GM18508 (cell line): ENCODE results near the gene MRPL16.

Experiments used
- ATAC-seq: cut with Tn5 transposase; IDR thresholded peaks from one replicate; pipeline ENCODE4 v1.9.1; 2021; ENCODE audit warnings: moderate number of reproducible peaks; ENCODE audit not compliant: insufficient read depth, unreplicated experiment

Gene MRPL16

DNA sequence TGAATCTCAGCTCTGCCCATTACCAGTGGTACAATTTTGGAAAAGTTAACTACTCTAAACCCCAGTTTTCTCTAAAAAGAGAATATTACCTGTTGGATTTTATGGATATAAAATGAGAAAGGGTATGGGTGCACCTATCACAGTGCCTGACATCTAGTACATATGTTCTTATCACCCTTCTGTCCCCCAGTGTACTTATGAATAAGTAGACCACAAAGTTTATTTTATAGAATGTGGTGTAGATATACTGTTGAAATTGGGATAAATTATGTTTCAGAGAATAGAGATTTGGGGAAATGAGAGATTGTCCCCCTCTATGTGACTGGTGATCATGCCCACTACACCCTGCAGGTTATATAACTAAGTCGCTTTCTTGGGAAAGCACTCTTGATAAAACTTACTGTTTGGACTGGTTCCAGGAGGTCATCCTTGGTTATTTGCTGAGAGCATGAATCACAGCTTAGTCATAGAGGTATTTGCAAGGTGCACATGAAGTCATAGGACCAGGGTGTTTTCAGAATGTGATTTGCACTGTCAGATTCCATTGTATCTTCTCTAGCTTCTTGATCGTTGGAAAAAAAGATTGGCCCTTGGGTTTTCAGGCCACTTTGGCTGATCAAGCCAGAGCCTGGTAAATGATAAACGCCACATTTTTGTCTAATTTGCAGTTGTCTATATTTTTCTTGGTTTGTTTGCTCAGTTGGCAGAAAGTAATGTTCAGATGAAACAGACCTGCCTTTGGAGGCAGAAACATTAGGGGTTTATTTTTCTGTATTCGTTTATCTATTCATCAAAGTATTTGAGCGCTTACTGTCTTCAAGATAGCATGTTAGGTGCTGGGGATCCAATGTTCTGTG is 34.1 kb downstream of the MRPL16 start:
- no peak for ATAC-seq

DNA sequence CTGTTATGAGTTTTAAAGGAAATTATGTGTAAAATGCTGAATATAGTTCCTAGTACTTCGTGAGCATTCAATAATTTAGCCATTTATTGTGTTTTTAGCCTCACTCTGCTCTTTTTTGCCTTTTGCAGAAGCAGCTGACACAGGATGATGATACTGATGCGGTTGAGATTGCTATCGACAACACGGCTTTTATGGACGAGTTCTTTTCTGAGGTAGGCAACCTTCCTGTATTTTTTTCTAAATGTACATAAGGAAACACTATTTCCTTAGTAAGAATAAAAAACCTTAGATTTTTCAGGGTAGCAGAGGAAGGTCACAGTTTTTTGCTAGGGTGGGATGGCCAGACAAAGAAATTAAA is 37.5 kb downstream of the MRPL16 start:
- ATAC-seq, result no peak

DNA sequence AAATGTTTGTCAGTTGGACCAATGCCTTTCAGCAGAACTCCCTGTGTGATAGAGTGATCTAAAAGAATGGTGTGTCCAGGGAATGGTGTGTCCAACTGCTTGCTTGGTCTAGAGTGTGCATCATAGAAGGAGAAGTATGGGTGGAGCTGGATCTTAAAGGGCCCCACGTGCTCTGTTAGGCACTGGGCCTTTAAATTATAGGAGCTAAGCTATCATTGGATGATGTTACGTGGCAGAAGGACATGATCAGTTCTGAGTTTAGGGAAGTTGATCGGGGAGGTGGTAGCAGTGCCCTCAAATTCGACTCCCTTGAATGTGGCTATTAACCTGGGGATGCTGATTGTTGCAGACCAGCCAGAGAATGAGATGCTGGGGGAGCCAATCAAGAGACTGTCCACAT is 39.0 kb downstream of the MRPL16 start:
- no peak for ATAC-seq

DNA sequence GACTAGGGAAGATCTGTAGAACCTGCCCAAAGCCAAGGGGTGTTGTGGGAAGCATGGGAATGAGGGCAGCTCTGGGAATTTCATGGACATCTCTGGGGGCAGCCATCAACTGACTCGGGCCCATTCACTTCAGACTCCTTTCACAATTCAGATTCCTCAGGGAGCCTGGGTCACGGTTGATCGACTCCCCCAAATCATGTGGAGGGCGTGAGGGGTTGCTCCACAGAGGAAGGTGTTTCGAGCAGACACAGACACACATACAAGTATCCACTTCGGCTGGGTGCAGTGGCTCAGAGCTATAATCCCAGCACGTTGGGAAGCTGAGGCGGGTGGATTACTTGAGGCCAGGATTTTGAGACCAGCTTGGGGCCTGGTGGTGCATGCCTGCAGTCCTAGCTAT is 39.7 kb downstream of the MRPL16 start:
- no peak for ATAC-seq

DNA sequence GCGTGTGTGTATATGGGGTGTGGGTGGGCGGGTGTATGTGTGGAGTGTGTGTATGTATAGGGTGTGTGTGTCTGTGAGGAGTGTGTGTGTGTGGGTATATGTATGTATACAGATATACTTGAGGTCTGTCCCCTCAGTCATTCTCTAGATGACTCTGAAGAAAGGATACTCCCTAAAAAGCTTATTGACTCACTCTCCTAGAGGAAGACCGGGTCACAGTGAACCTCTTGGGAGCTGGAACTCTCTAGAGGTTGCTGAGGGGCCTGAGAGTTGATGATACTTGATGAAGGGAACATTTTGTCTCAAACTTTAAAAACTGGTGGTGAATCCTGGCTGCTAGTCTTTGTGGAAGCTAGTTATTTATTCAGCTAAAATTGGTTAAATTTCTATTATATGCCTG is 40.3 kb downstream of the MRPL16 start:
- no peak for ATAC-seq

DNA sequence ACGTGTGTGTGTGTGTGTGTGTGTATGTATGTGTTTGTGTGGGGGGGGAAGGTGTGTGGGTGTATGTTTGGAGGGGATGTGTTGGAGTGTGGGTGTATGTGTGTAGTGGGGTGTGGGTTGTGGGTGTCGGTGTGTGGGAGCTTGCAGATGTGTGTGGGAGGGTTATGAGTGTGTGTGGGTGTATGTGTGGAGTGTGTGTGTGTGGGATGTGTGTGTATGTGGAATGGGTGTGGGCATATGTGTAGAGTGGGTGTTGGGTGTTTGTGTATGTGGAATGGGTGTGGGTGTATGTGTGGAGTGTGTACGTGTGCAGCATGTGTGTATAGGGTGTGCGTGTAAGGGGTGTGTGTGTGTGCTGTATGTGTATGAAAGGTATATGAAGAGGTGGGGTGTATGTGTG is 40.8 kb downstream of the MRPL16 start:
- ATAC-seq, result no peak

DNA sequence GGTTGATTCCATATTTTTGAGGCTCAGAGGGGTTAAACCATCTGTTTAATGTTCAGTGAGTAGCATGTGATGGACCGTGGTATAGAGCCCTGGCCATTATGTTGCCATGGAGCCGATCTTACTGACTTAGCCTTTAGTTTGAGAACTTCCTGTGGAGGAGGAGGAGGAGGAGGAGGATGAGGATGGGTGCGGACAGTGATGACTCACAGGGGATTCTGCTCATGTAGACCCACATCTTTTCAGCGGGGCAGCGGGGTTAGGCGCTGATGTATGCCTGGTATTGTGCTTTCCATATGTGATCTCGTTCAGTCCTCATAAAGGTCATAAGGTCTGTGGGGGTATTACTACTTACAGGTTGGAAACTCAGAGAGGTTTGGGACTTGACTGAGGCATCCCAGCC is 41.5 kb downstream of the MRPL16 start:
- no peak for ATAC-seq

DNA sequence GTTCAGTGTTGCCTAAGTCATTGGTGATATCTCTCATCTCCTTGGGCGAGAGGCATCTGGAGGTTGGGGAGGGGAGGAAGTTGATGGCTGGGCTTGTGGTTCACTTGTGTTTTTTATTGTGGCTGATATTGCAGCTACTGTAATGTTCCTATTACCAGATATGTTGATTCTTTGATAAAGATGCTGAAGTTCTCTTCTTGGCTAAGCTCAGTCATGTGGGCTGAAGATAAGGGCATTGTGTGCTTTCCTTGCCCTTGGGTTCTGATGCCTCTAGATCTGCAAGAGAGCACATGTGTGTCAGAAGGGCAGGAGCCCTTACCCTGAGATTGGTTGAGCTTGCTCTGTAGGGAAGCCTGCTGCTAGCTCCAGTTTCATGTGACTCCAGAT is 43.4 kb downstream of the MRPL16 start:
- no peak for ATAC-seq

DNA sequence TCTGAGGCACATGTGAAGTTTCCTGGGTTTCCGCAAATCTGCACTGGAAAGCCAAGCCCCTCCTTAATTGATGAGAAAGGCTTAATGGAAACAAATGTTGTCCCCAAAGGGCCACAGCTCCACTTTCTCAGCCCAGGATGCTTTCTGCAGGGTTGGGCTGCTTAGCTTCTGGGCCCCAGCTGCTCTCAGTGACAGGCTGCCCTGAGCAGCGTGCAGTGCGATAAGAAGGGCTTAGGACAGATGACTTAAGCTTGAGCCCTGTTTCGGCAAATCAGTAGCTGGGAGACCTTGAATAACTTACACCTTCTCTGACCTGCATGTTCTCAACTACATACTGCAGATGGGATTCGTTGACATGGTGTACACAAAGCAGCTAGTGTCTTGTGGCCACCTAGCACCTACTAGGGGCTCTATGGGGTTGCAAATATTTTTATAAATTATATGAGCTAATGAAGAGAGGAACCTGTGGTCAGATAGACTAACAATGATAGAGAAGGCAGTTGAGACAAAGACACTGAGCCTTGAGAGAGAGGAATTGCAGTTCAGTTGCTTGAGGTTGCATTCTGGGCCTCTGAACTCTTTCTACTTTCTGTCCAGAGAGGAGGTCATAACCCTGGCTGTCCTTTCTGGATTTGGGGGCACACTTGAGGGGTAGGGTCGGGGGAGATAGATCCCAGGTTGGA is 43.9 kb downstream of the MRPL16 start:
- no peak for ATAC-seq

DNA sequence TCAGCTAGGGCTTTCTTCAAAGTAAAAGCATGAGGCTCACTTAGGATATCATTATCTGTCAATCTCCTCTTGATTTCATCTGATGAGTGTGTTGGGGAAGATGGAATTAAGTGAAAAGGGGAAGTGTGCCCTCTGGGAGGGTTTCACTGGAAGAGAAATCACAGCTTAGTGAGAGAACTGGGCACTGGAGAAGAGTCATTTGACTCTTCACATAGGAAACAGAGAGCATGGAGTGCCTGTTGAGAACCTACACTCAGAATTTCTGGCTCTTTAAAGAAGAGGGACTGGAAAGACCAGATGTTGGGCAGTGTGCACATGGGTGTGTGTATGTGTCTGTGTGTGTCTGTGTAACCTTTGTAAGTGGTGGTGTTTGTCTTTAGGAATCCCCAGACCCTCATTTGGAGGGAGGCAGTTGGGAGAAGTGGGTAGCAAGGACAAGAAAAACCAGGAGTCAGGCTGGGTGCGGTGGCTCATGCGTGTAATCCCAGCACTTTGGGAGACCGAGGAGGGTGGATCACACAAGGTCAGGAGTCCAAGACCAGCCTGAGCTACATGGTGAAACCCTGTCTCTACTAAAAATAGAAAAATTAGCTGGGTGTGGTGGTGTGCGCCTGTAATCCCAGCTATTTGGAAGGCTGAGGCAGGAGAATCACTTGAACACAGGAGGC is 45.4 kb downstream of the MRPL16 start:
- no peak for ATAC-seq

DNA sequence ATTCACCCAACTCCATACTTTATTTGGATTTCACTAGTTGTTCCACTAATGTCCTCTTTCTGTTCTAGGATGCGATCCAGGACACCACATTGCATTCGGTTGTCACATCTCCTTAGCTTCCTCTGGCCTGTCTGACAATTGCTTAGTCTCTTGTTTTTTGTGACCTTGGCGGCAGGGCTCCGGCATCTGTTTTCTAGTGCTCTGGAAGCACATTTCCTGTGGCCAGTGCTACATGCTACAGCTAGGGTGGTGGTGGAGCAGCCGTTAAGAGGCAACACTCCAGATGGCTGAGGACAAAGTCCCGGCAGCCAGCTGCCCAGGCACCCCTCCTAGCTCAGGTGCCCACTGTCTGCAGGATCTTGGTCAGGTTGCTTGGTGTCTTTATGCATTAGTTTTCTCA is 48.6 kb downstream of the MRPL16 start:
- ATAC-seq, result no peak

DNA sequence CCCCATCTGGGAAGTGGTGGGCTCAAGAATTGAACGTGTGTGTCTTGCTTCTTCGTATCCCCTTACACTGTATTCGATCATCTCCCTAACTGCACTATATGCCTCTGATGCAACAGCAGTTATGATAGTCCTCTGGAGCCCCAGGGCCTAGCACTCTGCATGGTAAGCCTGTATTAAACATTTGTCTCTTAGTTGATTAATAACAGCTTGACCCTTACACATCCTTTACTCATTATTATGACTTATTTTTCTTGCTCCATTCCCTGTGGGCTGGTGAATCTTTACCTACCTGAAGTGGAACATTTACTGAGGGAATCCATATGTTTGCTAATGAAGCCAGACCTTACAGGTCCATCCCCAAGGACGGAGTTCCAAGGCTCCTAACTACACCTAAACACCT is 49.8 kb downstream of the MRPL16 start:
- ATAC-seq, result no peak

DNA sequence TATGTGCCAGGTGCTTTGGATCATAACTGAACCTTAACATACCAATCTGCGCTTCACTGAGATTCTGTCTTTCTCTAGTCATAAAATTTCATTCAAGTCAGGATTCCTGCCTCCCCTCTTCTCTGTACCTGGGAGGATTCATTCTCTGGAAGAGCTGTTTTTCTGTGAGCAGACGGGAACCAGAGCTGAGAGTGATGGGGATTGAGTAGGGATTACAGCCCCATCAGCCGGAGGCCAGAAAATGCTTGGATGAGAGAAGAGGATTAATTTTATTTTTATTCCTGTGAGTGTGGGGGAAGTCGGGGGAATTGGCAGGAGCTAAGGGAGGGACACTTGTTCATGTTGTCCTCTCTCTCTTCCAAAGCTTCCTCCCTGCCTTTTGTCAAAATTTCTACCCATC is 50.7 kb downstream of the MRPL16 start:
- no peak for ATAC-seq

DNA sequence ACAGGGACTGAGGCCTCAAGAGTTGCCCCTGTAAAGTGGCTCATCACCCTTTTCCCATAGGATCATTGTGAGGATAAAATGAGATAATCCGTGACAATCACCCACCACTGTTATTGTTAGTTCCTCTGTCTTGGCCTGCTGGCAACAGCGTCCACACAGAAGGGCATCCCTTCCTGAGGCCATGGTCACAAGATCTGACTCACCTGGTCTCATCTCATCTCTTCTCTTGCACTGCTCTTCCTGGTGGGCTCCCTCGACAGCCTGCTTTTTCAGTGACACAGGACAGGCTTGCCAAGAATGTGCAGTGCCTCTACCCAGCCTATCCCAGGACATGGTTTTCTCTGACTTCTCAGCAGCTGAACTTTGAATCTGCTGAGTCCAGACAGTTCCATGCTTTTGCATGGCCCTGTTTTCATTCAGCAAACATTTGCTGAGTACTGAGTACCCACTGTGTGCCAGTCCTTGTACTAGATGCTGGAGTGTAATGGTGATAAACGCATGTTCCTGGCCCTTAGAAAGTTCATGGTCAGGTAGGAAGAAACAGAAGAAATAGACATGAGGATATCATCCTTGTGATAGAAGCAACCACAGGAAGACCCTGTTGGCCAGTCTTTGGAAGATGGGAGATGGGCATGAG is 52.1 kb downstream of the MRPL16 start:
- ATAC-seq, result no peak

DNA sequence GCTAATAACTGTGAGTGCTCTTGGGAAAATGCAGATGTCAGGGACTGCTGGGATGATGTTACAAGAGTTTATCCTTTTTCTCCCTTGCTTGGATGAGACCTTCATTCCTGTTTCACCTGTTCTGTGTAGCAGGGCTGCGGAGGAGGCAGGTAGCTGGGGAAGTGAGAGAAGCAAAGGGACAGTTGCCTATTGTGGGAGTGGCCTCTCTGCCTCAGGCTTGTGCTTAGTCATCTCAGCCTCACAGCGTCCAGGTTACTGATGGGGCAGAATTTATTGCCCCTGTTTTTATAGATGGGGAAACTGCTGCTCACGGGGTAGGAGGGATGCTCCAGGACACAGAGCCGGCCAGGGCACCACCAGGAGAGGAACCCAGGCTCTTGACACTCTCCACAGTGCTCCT is 53.7 kb downstream of the MRPL16 start:
- ATAC-seq, result no peak

DNA sequence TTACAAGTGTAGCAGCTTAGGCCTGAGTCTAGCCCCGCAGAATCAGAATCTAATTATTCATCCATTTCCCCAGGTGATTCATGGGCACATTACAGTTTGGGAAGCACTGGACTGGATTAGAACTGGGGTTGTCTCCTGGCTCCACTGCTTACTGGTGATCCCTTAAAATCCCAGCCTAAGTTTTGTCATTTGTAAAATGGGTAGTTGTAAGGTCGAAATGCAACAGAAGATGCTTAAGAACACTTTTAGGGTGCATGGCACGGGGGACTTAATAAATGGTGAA is 54.1 kb downstream of the MRPL16 start:
- ATAC-seq, result no peak
